Ascending aorta (tissue), 2 donors: Measurements from ENCODE around the gene ATP6V0C. TPM values are rescaled to one million over a fixed set of nuclear protein-coding genes. Genes with fewer than 3 reads are reported as not detected.

ENCODE experiments used
- DNase-seq, 2 donors: peaks; one replicate each; pipeline ENCODE4 v3.0.0-alpha.2; 2019; ENCODE audit warnings: low spot score in 2 of 2
- H3K27ac ChIP-seq, 2 donors: fragments of 200-600 bp; sonication (generic); one replicate each; pipeline ENCODE4 v1.5.1; 2016 to 2017; ENCODE audit warnings: mild to moderate bottlenecking in 1 of 2
- H3K27me3 ChIP-seq: fragments of 200-600 bp; sonication (generic); one replicate; pipeline ENCODE4 v1.5.1; 2017
- H3K36me3 ChIP-seq, 2 donors: fragments of 200-600 bp; sonication (generic); one replicate each; pipeline ENCODE4 v1.5.1; 2016
- H3K4me1 ChIP-seq, 2 donors: fragments of 200-600 bp; sonication (generic); one replicate each; pipeline ENCODE4 v1.5.1; 2016 to 2017; ENCODE audit warnings: mild to moderate bottlenecking in 1 of 2
- H3K4me3 ChIP-seq, 2 donors: fragments of 200-600 bp; sonication (generic); one replicate each; pipeline ENCODE4 v1.5.1; 2016 to 2017; ENCODE audit warnings: mild to moderate bottlenecking in 1 of 2
- H3K9me3 ChIP-seq, 2 donors: fragments of 200-600 bp; sonication (generic); one replicate each; pipeline ENCODE4 v1.5.1; 2016
- intact Hi-C: fragments of 100-400 bp; cut with DNase I; formaldehyde crosslinking; loops from one replicate; pipeline ENCODE4 v1.15.1; 2023
- total RNA-seq: library from RNA; depleted of rRNA; stranded (reverse); fragments of >200 nt; gene quantifications from one replicate; pipeline ENCODE4 v1.1.0, GENCODE V29; 2016
- TF ChIP-seq, protein P1 (sequence below), 3 experiments: fragments of 200-600 bp in 2 of 3; fragments of 450-650 bp in 1 of 3; sonication (generic) in 2 of 3; IDR thresholded peaks; one replicate each; pipeline ENCODE4 v1.5.1; 2016 to 2019; ENCODE audit warnings: antibody characterized with exemption in 3 of 3, mild to moderate bottlenecking in 1 of 3, moderate library complexity in 1 of 3

Gene ATP6V0C
- total RNA-seq, 1 donor from 2014 or later, result 91.9 TPM

DNA sequence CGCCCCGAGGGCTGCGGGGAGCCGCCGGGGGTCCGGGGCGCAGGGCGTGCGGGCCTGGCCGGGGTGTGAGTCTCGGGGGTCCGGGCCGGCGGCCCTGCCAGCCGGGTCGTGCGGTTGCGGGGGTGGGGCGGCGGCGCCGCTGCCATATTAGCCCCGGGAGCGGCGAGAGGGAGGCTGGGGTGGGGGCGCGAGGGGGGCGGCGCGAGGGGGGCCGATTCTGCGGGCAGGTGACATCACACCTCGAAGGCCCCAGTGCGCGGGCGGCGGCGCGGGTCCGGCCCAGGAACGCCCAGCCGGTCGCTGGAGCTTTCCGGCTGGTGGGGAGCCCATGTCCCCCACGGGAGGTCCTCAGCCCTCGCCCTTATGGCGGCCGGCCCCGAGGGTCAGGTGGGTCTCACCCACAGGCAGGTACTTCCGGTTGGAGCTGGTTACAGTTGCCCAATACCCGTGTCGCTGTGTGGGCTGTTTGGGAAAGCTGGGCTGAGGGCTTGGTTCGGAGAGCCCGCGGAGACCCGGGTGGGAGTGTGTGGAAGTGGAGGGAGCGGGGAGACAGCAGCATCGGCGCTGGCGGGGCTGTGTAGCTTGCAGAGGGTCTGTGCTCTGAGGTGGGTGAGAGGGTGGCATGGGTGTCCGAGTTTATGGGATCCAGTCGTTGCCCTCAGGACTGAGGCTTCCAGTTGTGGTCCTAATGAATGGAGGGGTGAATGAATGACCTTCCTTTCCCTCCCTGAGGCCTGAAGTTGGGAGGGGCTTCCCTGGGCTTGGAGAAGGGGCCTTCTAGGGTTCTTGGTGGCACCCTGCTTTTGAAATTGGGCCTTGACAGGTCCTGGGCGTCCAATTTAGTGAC, 804 bp downstream of the ATP6V0C start:
- DNase-seq, result no peak
- H3K27me3 ChIP-seq, result no peaks in the 10 kb centered on the region
- H3K4me1 ChIP-seq, result peaks cover 12 to 51% of the 10 kb centered on the region in 2 donors
- H3K9me3 ChIP-seq, result no peaks in the 10 kb centered on the region
- peak overlapping the region; percentile 96 to 97 for H3K27ac ChIP-seq
- TF ChIP-seq, protein P1, sequence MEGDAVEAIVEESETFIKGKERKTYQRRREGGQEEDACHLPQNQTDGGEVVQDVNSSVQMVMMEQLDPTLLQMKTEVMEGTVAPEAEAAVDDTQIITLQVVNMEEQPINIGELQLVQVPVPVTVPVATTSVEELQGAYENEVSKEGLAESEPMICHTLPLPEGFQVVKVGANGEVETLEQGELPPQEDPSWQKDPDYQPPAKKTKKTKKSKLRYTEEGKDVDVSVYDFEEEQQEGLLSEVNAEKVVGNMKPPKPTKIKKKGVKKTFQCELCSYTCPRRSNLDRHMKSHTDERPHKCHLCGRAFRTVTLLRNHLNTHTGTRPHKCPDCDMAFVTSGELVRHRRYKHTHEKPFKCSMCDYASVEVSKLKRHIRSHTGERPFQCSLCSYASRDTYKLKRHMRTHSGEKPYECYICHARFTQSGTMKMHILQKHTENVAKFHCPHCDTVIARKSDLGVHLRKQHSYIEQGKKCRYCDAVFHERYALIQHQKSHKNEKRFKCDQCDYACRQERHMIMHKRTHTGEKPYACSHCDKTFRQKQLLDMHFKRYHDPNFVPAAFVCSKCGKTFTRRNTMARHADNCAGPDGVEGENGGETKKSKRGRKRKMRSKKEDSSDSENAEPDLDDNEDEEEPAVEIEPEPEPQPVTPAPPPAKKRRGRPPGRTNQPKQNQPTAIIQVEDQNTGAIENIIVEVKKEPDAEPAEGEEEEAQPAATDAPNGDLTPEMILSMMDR (IDR thresholded peaks at IDR 0.05), result no peak
- H3K36me3 ChIP-seq, result peaks cover 0 to 10% of the 10 kb centered on the region in 2 donors
- intact Hi-C loops, result loop anchor here (5.0 to 10.0 kb wide), 3 partner anchors 247 to 550 kb away; partner anchors contain the start of genes ELOB, RNF151, RNPS1 and RPS2
- peak overlapping the region; percentile 81 to 98 for H3K4me3 ChIP-seq

- H3K4me1 ChIP-seq, result peaks cover 12 to 56% of the 10 kb centered on the region in 2 donors
- H3K9me3 ChIP-seq, result no peaks in the 10 kb centered on the region
- intact Hi-C loops, result loop anchor here (10.0 kb wide), 2 partner anchors 259 to 551 kb away; partner anchors contain the start of genes ELOB, RNF151 and RPS2
- peak overlapping the region; percentile 81 to 98 for H3K4me3 ChIP-seq
- H3K27ac ChIP-seq, result peak overlapping the region; percentile 96 to 97
- H3K36me3 ChIP-seq, result peaks cover 0 to 12% of the 10 kb centered on the region in 2 donors
- H3K27me3 ChIP-seq, result no peaks in the 10 kb centered on the region
- TF ChIP-seq, protein P1 (IDR thresholded peaks at IDR 0.05), result no peak
- DNase-seq, result no peak
Observed at GRCh38 chr16:2515180-2515851, 1.6 kb downstream of the ATP6V0C start.

DNA sequence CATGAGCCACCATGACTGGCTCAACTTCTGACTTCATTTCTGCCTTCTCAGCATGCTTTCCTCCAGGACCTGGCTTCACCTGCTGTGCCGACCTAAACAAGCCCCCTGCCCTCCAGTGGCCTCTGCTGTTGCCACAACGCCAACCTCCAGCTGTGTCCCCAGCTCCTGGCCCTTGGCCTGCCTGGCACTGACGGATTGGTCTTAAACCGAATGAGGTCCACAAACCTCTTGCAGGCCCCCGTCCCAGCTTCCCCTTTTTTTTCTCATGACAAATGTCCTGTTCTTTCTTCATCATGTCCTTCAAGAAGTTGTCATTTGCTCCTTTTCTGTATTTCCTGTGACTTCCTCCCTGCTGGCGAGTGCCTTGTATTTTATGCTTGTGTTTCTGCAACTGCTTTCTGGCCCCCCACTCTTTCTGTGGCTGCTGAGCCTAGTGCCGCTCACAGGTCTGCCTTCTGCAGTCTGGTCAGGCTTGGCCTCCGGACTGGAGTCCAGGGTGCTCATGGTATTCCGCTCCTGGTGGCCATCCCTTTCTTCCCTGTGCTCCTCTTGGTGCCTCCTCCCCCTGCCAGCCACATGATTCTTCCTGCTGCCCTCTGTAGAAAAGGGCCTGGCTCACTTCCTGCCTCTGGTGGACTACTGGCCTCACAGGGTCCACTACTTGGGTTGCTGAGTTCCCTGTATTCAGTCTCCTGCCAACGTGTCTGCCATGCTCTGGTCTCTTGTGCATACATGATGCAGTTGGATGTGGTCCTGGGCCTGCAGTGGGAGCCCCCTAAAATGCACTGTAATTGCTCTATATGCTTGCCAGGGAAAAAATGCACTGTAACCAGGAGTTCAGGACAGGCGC, 2.9 kb downstream of the ATP6V0C start:
- Histone ChIP-seq H3K27ac (peak overlapping the region; percentile 28 to 96), H3K9me3 (no peaks in the 10 kb centered on the region), H3K4me3 (peak overlapping the region; percentile 20 to 30), H3K27me3 (no peaks in the 10 kb centered on the region), H3K4me1 (peaks cover 12 to 63% of the 10 kb centered on the region in 2 donors), H3K36me3 (peaks cover 0 to 12% of the 10 kb centered on the region in 2 donors)
- intact Hi-C loops, result loop anchor here (10.0 kb wide), 2 partner anchors 258 to 552 kb away; partner anchors contain the start of genes ELOB, RNF151 and RPS2
- TF ChIP-seq, protein P1 (IDR thresholded peaks at IDR 0.05), result no peak
- DNase-seq, result no peak

DNA sequence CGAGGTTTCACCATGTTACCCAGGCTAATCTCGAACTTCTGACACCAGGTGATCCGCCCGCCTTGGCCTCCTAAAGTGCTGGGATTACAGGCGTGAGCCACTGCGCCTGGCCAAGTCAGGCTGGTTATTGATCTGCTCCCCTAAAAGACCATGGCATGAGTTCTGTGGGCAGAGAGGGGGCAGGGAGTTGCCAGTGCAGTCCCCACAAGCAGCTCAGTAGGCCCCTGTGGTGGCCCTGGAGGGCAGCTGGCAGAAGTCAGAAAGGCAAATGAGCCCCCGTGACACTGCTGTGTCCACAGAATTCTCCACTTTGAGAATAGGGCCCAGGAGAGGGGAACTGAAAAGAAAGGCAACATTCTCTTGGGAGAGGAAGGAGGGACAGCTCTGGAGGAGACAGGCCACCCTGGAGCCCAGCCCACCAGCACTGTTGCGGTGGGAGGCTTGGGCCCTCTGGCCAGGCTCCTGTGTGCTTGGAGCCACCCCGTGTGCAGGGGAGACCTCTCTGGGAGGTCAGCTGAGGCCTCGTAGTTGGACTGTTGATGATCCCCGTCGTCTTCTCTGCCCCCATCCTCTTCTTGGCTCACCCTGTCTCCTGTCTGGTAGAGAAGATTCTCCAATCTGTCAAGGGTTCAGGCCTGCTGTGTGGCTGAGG, 4.3 kb downstream of the ATP6V0C start:
- no peaks in the 10 kb centered on the region for H3K27me3 ChIP-seq
- no peak for DNase-seq
- no peak overlapping the region for H3K4me3 ChIP-seq
- H3K4me1 ChIP-seq, result peaks cover 12 to 59% of the 10 kb centered on the region in 2 donors
- TF ChIP-seq, protein P1 (IDR thresholded peaks at IDR 0.05), result no peak
- intact Hi-C loops, result loop anchor here (10.0 kb wide), 2 partner anchors 257 to 553 kb away; partner anchors contain the start of genes ELOB, RNF151 and RPS2
- peak overlapping the region in 1 of 2 donors; percentile 77 for H3K27ac ChIP-seq
- no peaks in the 10 kb centered on the region for H3K9me3 ChIP-seq
- H3K36me3 ChIP-seq, result peaks cover 0 to 15% of the 10 kb centered on the region in 2 donors
